Measurements from ENCODE around the gene FAM83F.

DNA sequence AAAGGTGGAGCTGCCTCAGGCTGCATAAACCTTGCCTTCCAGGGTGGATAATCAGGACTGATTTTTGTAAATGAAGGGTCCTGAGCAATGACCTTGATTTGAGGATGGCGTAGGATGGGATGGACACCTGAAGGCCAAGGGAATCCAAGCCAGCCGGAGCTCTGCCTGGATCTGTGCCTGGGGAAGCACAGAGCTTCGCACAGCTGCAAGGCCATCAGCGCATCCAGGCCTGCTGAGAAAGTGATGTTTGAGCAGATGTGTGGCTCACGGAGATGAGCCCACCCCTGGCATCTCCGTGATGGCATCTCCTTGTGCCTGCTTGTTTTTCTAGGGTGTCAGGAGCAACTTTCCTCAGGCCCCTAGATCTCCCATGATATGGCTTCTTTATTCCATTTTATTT, 23.3 kb downstream of the FAM83F start:
- TF ChIP-seq POLR2AphosphoS5 (IDR thresholded peaks at IDR 0.05; ENCODE audit: low read depth, low read length): no peak
- no peak for TF ChIP-seq REST (IDR thresholded peaks at IDR 0.05; ENCODE audit: insufficient read depth in 1 of 2, low read depth in 2 of 2, low read length in 2 of 2)
- TF ChIP-seq FOXP2 (optimal IDR thresholded peaks at IDR 0.05; ENCODE audit: borderline replicate concordance, extremely low read depth, extremely low read length, insufficient read depth): no peak
- no peak for TF ChIP-seq TAF1 (IDR thresholded peaks at IDR 0.05; ENCODE audit: borderline replicate concordance, insufficient read depth, low read length)

Data from PFSK-1 (cell line).